H1 (cell line): ENCODE results near the gene SUSD1. TPM values are rescaled to one million over a fixed set of nuclear protein-coding genes. Genes with fewer than 3 reads are reported as not detected.

Source experiments
- CTCF ChIA-PET: fragments of 300-600 bp; sonication (Branson Sonifier 250); formaldehyde crosslinking; loops from one replicate; lab custom pipeline; 2021; ENCODE audit not compliant: partially characterized antibody; lab: Charles Lee
- POLR2A ChIA-PET: fragments of 300-600 bp; sonication (Branson Sonifier 250); formaldehyde crosslinking; loops from one replicate; lab custom pipeline; 2021; ENCODE audit warnings: inconsistent platforms; ENCODE audit not compliant: partially characterized antibody; lab: Charles Lee
- DNase-seq, 2 experiments: peaks; one replicate each; pipeline versions ENCODE4 v3.0.0 to v3.0.0-alpha.2; 2010 to 2022; ENCODE audit warnings: low spot score in 2 of 2, low read depth in 1 of 2, mixed read lengths in 1 of 2
- FAIRE-seq: peaks from 2 replicates; lab custom pipeline; 2011; peaks lifted over from hg19 to GRCh38; lab: Jason Lieb, UNC
- H2AFZ ChIP-seq: 2 replicates; pipeline ENCODE4 v1.8.1; 2012; ENCODE audit warnings: low read length, inconsistent platforms
- H2AK5ac ChIP-seq: 2 replicates; pipeline ENCODE4 v1.6.1; 2013; ENCODE audit warnings: low read depth, low read length
- H2BK120ac ChIP-seq: replicated peaks from 2 replicates; pipeline ENCODE3; 2013; ENCODE audit warnings: low read depth, low read length, inconsistent platforms
- H2BK12ac ChIP-seq: 2 replicates; pipeline ENCODE4 v1.6.1; 2013; ENCODE audit warnings: low read depth, low read length
- H2BK15ac ChIP-seq: 2 replicates; pipeline ENCODE4 v1.6.1; 2013; ENCODE audit warnings: low read length
- H2BK20ac ChIP-seq: 2 replicates; pipeline ENCODE4 v1.6.1; 2013; ENCODE audit warnings: low read length
- H2BK5ac ChIP-seq: 2 replicates; pipeline ENCODE4 v1.6.1; 2013; ENCODE audit warnings: low read depth, low read length
- H3K14ac ChIP-seq: 2 replicates; pipeline ENCODE4 v1.6.1; 2013; ENCODE audit warnings: inconsistent platforms; ENCODE audit not compliant: insufficient read length
- H3K18ac ChIP-seq: 2 replicates; pipeline ENCODE4 v1.6.1; 2013; ENCODE audit warnings: low read length; ENCODE audit errors: extremely low read depth
- H3K23ac ChIP-seq: 2 replicates; pipeline ENCODE4 v1.6.1; 2013; ENCODE audit warnings: inconsistent platforms; ENCODE audit not compliant: insufficient read length
- H3K23me2 ChIP-seq: 2 replicates; pipeline ENCODE4 v1.6.1; 2013; ENCODE audit warnings: low read depth, low read length
- H3K27ac ChIP-seq: 2 replicates; pipeline ENCODE4 v1.6.1; 2011; ENCODE audit warnings: low read depth, low read length, inconsistent platforms
- H3K27me3 ChIP-seq, 4 experiments: replicated peaks in 1 of 4; 1 replicate in 1 of 4; 2 replicates in 3 of 4; pipeline versions ENCODE4 v1.6.1 to v1.8.1; 2011 to 2013; ENCODE audit warnings: low read length in 3 of 4, mild to moderate bottlenecking in 3 of 4, inconsistent platforms in 2 of 4, mixed read lengths in 2 of 4, moderate library complexity in 1 of 4; ENCODE audit not compliant: control insufficient read depth in 3 of 4, insufficient read depth in 3 of 4; ENCODE audit errors: extremely low read depth in 1 of 4
- H3K36me3 ChIP-seq, 4 experiments: 2 replicates each; pipeline versions ENCODE4 v1.6.1 to v1.8.1; 2011 to 2013; ENCODE audit warnings: mild to moderate bottlenecking in 4 of 4, low read length in 3 of 4, moderate library complexity in 2 of 4, control low read depth in 1 of 4, inconsistent platforms in 1 of 4; ENCODE audit not compliant: insufficient read depth in 4 of 4, control insufficient read depth in 2 of 4
- H3K4ac ChIP-seq: replicated peaks from 2 replicates; pipeline ENCODE3; 2013; ENCODE audit warnings: low read length, low read depth, mixed read lengths, inconsistent platforms; ENCODE audit not compliant: insufficient read length
- H3K4me1 ChIP-seq, 4 experiments: replicated peaks in 1 of 4; 1 replicate in 1 of 4; 2 replicates in 3 of 4; pipeline versions ENCODE4 v1.6.1 to v1.8.1; 2011 to 2013; ENCODE audit warnings: low read length in 3 of 4, inconsistent platforms in 2 of 4, mixed read lengths in 1 of 4; ENCODE audit not compliant: insufficient read depth in 4 of 4, control insufficient read depth in 3 of 4
- H3K4me2 ChIP-seq, 2 experiments: 2 replicates each; pipeline versions ENCODE4 v1.6.1 to v1.8.1; 2011 to 2013; ENCODE audit warnings: low read depth in 2 of 2, low read length in 2 of 2, control low read depth in 1 of 2, inconsistent platforms in 1 of 2, mild to moderate bottlenecking in 1 of 2; ENCODE audit not compliant: insufficient read depth in 1 of 2
- H3K4me3 ChIP-seq, 4 experiments: fragments of 200-600, 300-600 bp in 1 of 4; sonication (generic), shearing (Covaris generic), sonication (Bioruptor Twin) in 1 of 4; 2 replicates each; pipeline versions ENCODE4 v1.5.1 to v1.8.1; 2011 to 2016; ENCODE audit warnings: low read length in 4 of 4, low read depth in 3 of 4, control low read depth in 2 of 4, inconsistent platforms in 2 of 4, mild to moderate bottlenecking in 2 of 4, mixed read lengths in 1 of 4, moderate library complexity in 1 of 4; ENCODE audit not compliant: insufficient read depth in 2 of 4; ENCODE audit errors: extremely low read depth in 1 of 4
- H3K56ac ChIP-seq: replicated peaks from 2 replicates; pipeline ENCODE3; 2013; ENCODE audit warnings: low read depth, mild to moderate bottlenecking, mixed read lengths, low read length, inconsistent platforms; ENCODE audit not compliant: insufficient read length
- H3K79me1 ChIP-seq: 2 replicates; pipeline ENCODE4 v1.6.1; 2013; ENCODE audit warnings: low read depth, low read length, control low read depth
- H3K79me2 ChIP-seq, 2 experiments: 2 replicates each; pipeline versions ENCODE4 v1.6.1 to v1.8.1; 2012 to 2013; ENCODE audit warnings: low read length in 2 of 2, mild to moderate bottlenecking in 2 of 2, inconsistent platforms in 1 of 2; ENCODE audit not compliant: insufficient read depth in 2 of 2, control insufficient read depth in 1 of 2
- H3K9ac ChIP-seq, 4 experiments: replicated peaks in 1 of 4; 1 replicate in 1 of 4; 2 replicates in 3 of 4; pipeline versions ENCODE4 v1.6.1 to v1.8.1; 2011 to 2013; ENCODE audit warnings: low read depth in 3 of 4, low read length in 3 of 4, control low read depth in 2 of 4, mild to moderate bottlenecking in 2 of 4, moderate library complexity in 2 of 4, inconsistent platforms in 1 of 4; ENCODE audit errors: extremely low read depth in 1 of 4
- H3K9me3 ChIP-seq, 2 experiments: 2 replicates each; pipeline versions ENCODE4 v1.6.1 to v1.8.1; 2012 to 2013; ENCODE audit warnings: mild to moderate bottlenecking in 2 of 2, moderate library complexity in 2 of 2, control low read depth in 1 of 2, inconsistent platforms in 1 of 2, low read depth in 1 of 2, low read length in 1 of 2, mixed read lengths in 1 of 2; ENCODE audit not compliant: insufficient read depth in 2 of 2
- H4K20me1 ChIP-seq, 2 experiments: replicated peaks in 1 of 2; 2 replicates each; pipeline versions ENCODE3 to v1.8.1; 2011 to 2013; ENCODE audit warnings: inconsistent platforms in 2 of 2, low read length in 2 of 2, mild to moderate bottlenecking in 1 of 2; ENCODE audit not compliant: insufficient read depth in 2 of 2, control insufficient read depth in 1 of 2
- H4K5ac ChIP-seq: 2 replicates; pipeline ENCODE4 v1.6.1; 2013; ENCODE audit warnings: low read length, low read depth, mixed read lengths, inconsistent platforms; ENCODE audit not compliant: insufficient read length
- H4K8ac ChIP-seq: 2 replicates; pipeline ENCODE4 v1.8.0; 2013; ENCODE audit warnings: mild to moderate bottlenecking, moderate library complexity, low read length, inconsistent platforms; ENCODE audit not compliant: insufficient read depth; ENCODE audit errors: extremely low read depth
- H4K91ac ChIP-seq: replicated peaks from 2 replicates; pipeline ENCODE3; 2013; ENCODE audit warnings: low read length, mixed read lengths, inconsistent platforms; ENCODE audit not compliant: insufficient read length
- ASH2L ChIP-seq: fragments of 200-600, 300-600 bp; sonication (generic); IDR thresholded peaks from one replicate; pipeline ENCODE4 v1.7.1; 2017; ENCODE audit warnings: low read length
- CBX5 ChIP-seq: fragments of 300-800, 300-1000 bp; sonication (generic); IDR thresholded peaks from 2 replicates; pipeline ENCODE4 v1.7.1; 2016; ENCODE audit warnings: antibody characterized with exemption, low read length, low read depth
- EGR1 ChIP-seq: IDR thresholded peaks from 2 replicates; pipeline ENCODE4 v1.6.1; 2011; ENCODE audit warnings: low read depth, low read length, borderline replicate concordance
- EP300 ChIP-seq, 2 experiments: IDR thresholded peaks; 1 replicate in 1 of 2; 2 replicates in 1 of 2; pipeline ENCODE4 v1.6.1; 2011 to 2012; ENCODE audit warnings: low read depth in 2 of 2, low read length in 2 of 2, mild to moderate bottlenecking in 2 of 2, borderline replicate concordance in 1 of 2, inconsistent platforms in 1 of 2, moderate library complexity in 1 of 2
- EZH2 ChIP-seq: fragments of 200-600 bp; sonication (generic); IDR thresholded peaks from 2 replicates; pipeline ENCODE4 v1.7.1; 2012; ENCODE audit warnings: low read depth, mild to moderate bottlenecking, moderate library complexity, low read length, inconsistent platforms; ENCODE audit not compliant: severe bottlenecking
- FOSL1 ChIP-seq: IDR thresholded peaks from 2 replicates; pipeline ENCODE4 v1.6.1; 2011; ENCODE audit warnings: mild to moderate bottlenecking, low read depth, low read length, moderate library complexity; ENCODE audit not compliant: insufficient read depth
- HDAC6 ChIP-seq: IDR thresholded peaks from one replicate; pipeline ENCODE4 v1.7.1; 2012; ENCODE audit warnings: low read depth, mild to moderate bottlenecking, inconsistent platforms, low read length, moderate library complexity
- JUN ChIP-seq: IDR thresholded peaks from 2 replicates; pipeline ENCODE4 v1.6.1; 2011; ENCODE audit warnings: low read depth, mild to moderate bottlenecking, improper control_type of control experiment, low read length
- KDM1A ChIP-seq: fragments of 200-600, 300-600 bp; sonication (generic); IDR thresholded peaks from 2 replicates; pipeline ENCODE4 v1.7.1; 2016; ENCODE audit warnings: mild to moderate bottlenecking, low read length, borderline replicate concordance
- KDM4A ChIP-seq: IDR thresholded peaks from one replicate; pipeline ENCODE4 v1.7.1; 2012; ENCODE audit warnings: low read depth, mild to moderate bottlenecking, moderate library complexity, low read length, inconsistent platforms; ENCODE audit not compliant: severe bottlenecking
- KDM5A ChIP-seq: fragments of 200-600 bp; IDR thresholded peaks from 2 replicates; pipeline ENCODE4 v1.7.1; 2012; ENCODE audit warnings: mild to moderate bottlenecking, low read length, inconsistent platforms, mixed read lengths
- SIRT6 ChIP-seq: IDR thresholded peaks from one replicate; pipeline ENCODE4 v1.7.1; 2012; ENCODE audit warnings: low read length, inconsistent platforms
- ZNF274 ChIP-seq: IDR thresholded peaks from 2 replicates; pipeline ENCODE4 v1.7.0; 2012; ENCODE audit warnings: low read length, borderline replicate concordance; ENCODE audit errors: extremely low read depth
- WGBS, 2 experiments: shearing (Covaris generic) in 1 of 2; methylation state at CpG; one replicate each; pipeline versions ENCODE4 v1.1.6 to v1.1.7; 2013 to 2015; ENCODE audit warnings: low lambda C conversion rate in 2 of 2, mixed read lengths in 2 of 2, inconsistent platforms in 1 of 2, low coverage in 1 of 2, missing lambda C conversion rate in 1 of 2; ENCODE audit not compliant: insufficient replicate concordance in 2 of 2, insufficient coverage in 1 of 2, insufficient read length in 1 of 2; ENCODE audit errors: extremely low coverage in 1 of 2, missing lambda C conversion rate in 1 of 2; 5-methylcytosine and 5-hydroxymethylcytosine counted together
- polyA plus RNA-seq, 7 experiments: library from polyadenylated mRNA; depleted of rRNA in 3 of 7; stranded (reverse) in 5 of 7; unstranded in 2 of 7; fragments of >200 nt in 5 of 7; fragments of 200-250 nt in 2 of 7; gene quantifications; 1 replicate in 5 of 7; 2 replicates in 1 of 7; 4 replicates in 1 of 7; pipeline versions ENCODE4 v1.2.1 to v1.2.3, GENCODE V29; 2011 to 2013; ENCODE audit warnings: missing spikeins in 2 of 7, mixed read lengths in 2 of 7
- total RNA-seq: library from RNA; stranded (reverse); fragmentation: NEBNext Ultra II Directional; extraction: Animal tissue kit (Norgen Biotek cat#: 25700); gene quantifications from 2 replicates; pipeline ENCODE4 v1.2.1, GENCODE V29; 2021

The SUSD1 gene
- total and polyA plus RNA-seq, 2 of the 8 experiments (the other 6 are each of a cell fraction or from before 2014, with no cell fraction given): 2.8 to 7.2 TPM

- H2BK15ac ChIP-seq: no peak overlapping the region
- no peak overlapping the region for H2BK120ac ChIP-seq
- H2BK20ac ChIP-seq: no peak overlapping the region
- H3K23ac ChIP-seq: no peak overlapping the region
- no peaks in the 10 kb centered on the region for H3K9me3 ChIP-seq
- no peaks in the 10 kb centered on the region for H4K20me1 ChIP-seq
- no peak overlapping the region for H3K14ac ChIP-seq
- no peak overlapping the region for H4K8ac ChIP-seq
- no peak overlapping the region for H3K56ac ChIP-seq
- H2AFZ ChIP-seq: no peak overlapping the region
- no peak overlapping the region for H2AK5ac ChIP-seq
- no peaks in the 10 kb centered on the region for H3K79me2 ChIP-seq
- FAIRE-seq: no peak
- no peak for DNase-seq
- no peak overlapping the region for H3K9ac ChIP-seq
- CTCF ChIA-PET: interaction anchor here (1.2 to 2.1 kb wide), 4 partner anchors 8 to 92 kb away, joined by 3 to 6 read pairs (median 4); no protein-coding TSS in a partner anchor
- no peaks in the 10 kb centered on the region for H3K23me2 ChIP-seq
- no peaks in the 10 kb centered on the region for H3K27me3 ChIP-seq
- no peaks in the 10 kb centered on the region for H3K4me1 ChIP-seq
- no peak overlapping the region for H3K27ac ChIP-seq
- no peak overlapping the region for H3K18ac ChIP-seq
- WGBS, 2 experiments: 91% methylated on average over 10 of the region's 10 CpGs; no CpG with 5 or more reads in 1 of the 2 experiments
- H4K91ac ChIP-seq: no peak overlapping the region
- no peak overlapping the region for H3K4ac ChIP-seq
- H3K4me3 ChIP-seq: no peak overlapping the region
- H3K36me3 ChIP-seq: no peaks in the 10 kb centered on the region
- H2BK12ac ChIP-seq: no peak overlapping the region
- POLR2A ChIA-PET: no interaction called here
- H3K4me2 ChIP-seq: no peak overlapping the region
- no peak overlapping the region for H4K5ac ChIP-seq
- no peaks in the 10 kb centered on the region for H3K79me1 ChIP-seq
- no peak overlapping the region for H2BK5ac ChIP-seq
- TF ChIP-seq ASH2L: no peak
- TF ChIP-seq CBX5: no peak
- no peak for TF ChIP-seq KDM5A
- TF ChIP-seq HDAC6: no peak
- no peak for TF ChIP-seq FOSL1
- no peak for TF ChIP-seq SIRT6
- TF ChIP-seq EZH2: no peak
- no peak for TF ChIP-seq KDM4A
- TF ChIP-seq JUN: no peak
- TF ChIP-seq ZNF274: no peak
- TF ChIP-seq EGR1: no peak
- TF ChIP-seq EP300 (IDR thresholded peaks at IDR 0.05; ENCODE audit: borderline replicate concordance in 1 of 2, low read depth in 2 of 2, low read length in 2 of 2): no peak
- TF ChIP-seq KDM1A: no peak
These were observed 180.2 kb downstream of the SUSD1 start for GRCh38 chr9:111994831-111995458.
